ENCODE data around the gene ZNF8. TPM values are rescaled to one million over a fixed set of nuclear protein-coding genes. Genes with fewer than 3 reads are reported as not detected.

Gene ZNF8
- total and polyA plus RNA-seq, 10 of the 15 experiments (the other 5 are each of a cell fraction or from before 2014, with no cell fraction given) = 0.46 to 5.4 (median 2.6) TPM

- H3K27me3 ChIP-seq (replicated peaks in 1 of 2; ENCODE audit: control insufficient read depth in 2 of 2, insufficient read depth in 2 of 2, low read length in 1 of 2) = no peaks in the 10 kb centered on the region
- no peak overlapping the region for H3K27ac ChIP-seq (ENCODE audit: control insufficient read depth, insufficient read depth)
- FAIRE-seq (no peak), DNase-seq (ENCODE audit: low read depth, low spot score) (no peak), ATAC-seq (no peak)
- H2AFZ ChIP-seq (ENCODE audit: control insufficient read depth, low read depth, low read length) = no peak overlapping the region
- no peaks in the 10 kb centered on the region for H4K20me1 ChIP-seq (ENCODE audit: control insufficient read depth, insufficient read depth)
- RAD21 ChIA-PET (ENCODE audit: unreplicated experiment) = no interaction called here
- H3K9me3 ChIP-seq (replicated peaks; ENCODE audit: control insufficient read depth, insufficient read depth, low read length) = no peaks in the 10 kb centered on the region; the same call in 2 of the 3 replicates
- 88% methylated on average over 19 of the region's 19 CpGs for WGBS (ENCODE audit: insufficient coverage, insufficient replicate concordance, low lambda C conversion rate, missing lambda C conversion rate)
- TF ChIP-seq ZNF217 (IDR thresholded peaks at IDR 0.05) = no peak
- TF ChIP-seq RCOR1 (conservative IDR thresholded peaks at IDR 0.05; ENCODE audit: low read depth, low read length) = no peak
- TF ChIP-seq CEBPZ (IDR thresholded peaks at IDR 0.05; ENCODE audit: low read depth, low read length) = no peak
- no peak for TF ChIP-seq CREB1 (IDR thresholded peaks at IDR 0.05; ENCODE audit: low read depth)
- TF ChIP-seq E4F1 (IDR thresholded peaks at IDR 0.05; ENCODE audit: borderline replicate concordance, partially characterized antibody) = no peak
- no peak for TF ChIP-seq POLR2AphosphoS2 (IDR thresholded peaks at IDR 0.05; ENCODE audit: low read depth, low read length)
- no peak for TF ChIP-seq RB1 (IDR thresholded peaks at IDR 0.05; ENCODE audit: borderline replicate concordance)
- TF ChIP-seq SUZ12 (IDR thresholded peaks at IDR 0.05; ENCODE audit: unreplicated experiment) = no peak
- TF ChIP-seq ZNF207 (IDR thresholded peaks at IDR 0.05; ENCODE audit: borderline replicate concordance) = no peak
- TF ChIP-seq YY1 (IDR thresholded peaks at IDR 0.05; ENCODE audit: low read depth, low read length) = no peak
- TF ChIP-seq NKRF (conservative IDR thresholded peaks at IDR 0.05) = no peak
- TF ChIP-seq NR2C2 (IDR thresholded peaks at IDR 0.05; ENCODE audit: borderline replicate concordance, control insufficient read depth, insufficient read length, low read depth) = no peak
- no peak for TF ChIP-seq SIX5 (IDR thresholded peaks at IDR 0.05; ENCODE audit: low read depth, low read length, severe bottlenecking)
- no peak for TF ChIP-seq NR2C1 (IDR thresholded peaks at IDR 0.05)
- no peak for TF ChIP-seq CREM (IDR thresholded peaks at IDR 0.05; ENCODE audit: low read depth)
- TF ChIP-seq CHD2 (IDR thresholded peaks at IDR 0.05; ENCODE audit: borderline replicate concordance, low read depth, low read length) = no peak
- in situ Hi-C loops (cut with MboI) (no loop called here), intact Hi-C loops (cut with micrococcal nuclease; ENCODE audit: unreplicated experiment) (no loop called here)
- no peak overlapping the region for H3K4me2 ChIP-seq (ENCODE audit: control insufficient read depth, insufficient read depth)
- H3K9ac ChIP-seq (ENCODE audit: control insufficient read depth, insufficient read depth, low read length) = no peak overlapping the region
- no TSS peak for BruUV-seq (replicated peaks)
- SMC1A ChIA-PET (ENCODE audit: uncharacterized antibody, unreplicated experiment) = interaction anchor here (0.9 kb wide), 1 partner anchor 144 kb away, joined by 3 read pairs; no protein-coding TSS in a partner anchor
- no peaks in the 10 kb centered on the region for H3K4me1 ChIP-seq (ENCODE audit: control insufficient read depth, insufficient read depth, low read length)
- peaks cover 7 to 11% of the 10 kb centered on the region in 2 experiments; a peak in 3 of 4 replicates for H3K36me3 ChIP-seq (ENCODE audit: control insufficient read depth in 2 of 2, insufficient read depth in 2 of 2, low read length in 1 of 2)
- no peak overlapping the region for H3K4me3 ChIP-seq
- no peaks in the 10 kb centered on the region for H3K79me2 ChIP-seq (ENCODE audit: control insufficient read depth, insufficient read depth, low read length)
- CTCF ChIA-PET = no interaction called here
- POLR2A ChIA-PET = interaction anchor here (0.9 kb wide), 1 partner anchor 9 kb away, joined by 9 read pairs; no protein-coding TSS in a partner anchor
Observed at GRCh38 chr19:58334691-58335249, 56.0 kb downstream of the ZNF8 start.

Measured in GM12878 (cell line).